Gastrocnemius medialis (tissue), 4 donors: ENCODE measurements around the gene RPAP2.
"Not testable (repeated sequence)": the region's sequence is repeated elsewhere in the genome, so short reads cannot be mapped to it uniquely, and the experiment has no call there.

Experiments
- POLR2A ChIP-seq, 2 donors: fragments of 450-650 bp; IDR thresholded peaks; one replicate each; pipeline ENCODE4 v1.6.1; 2017; ENCODE audit warnings: antibody characterized with exemption in 2 of 2, mild to moderate bottlenecking in 2 of 2, moderate library complexity in 2 of 2
- TF ChIP-seq, protein P1 (sequence below), 5 experiments: fragments of 450-650 bp in 3 of 5; fragments of 200-600 bp in 2 of 5; sonication (generic) in 2 of 5; IDR thresholded peaks in 4 of 5; conservative IDR thresholded peaks in 1 of 5; 1 replicate in 4 of 5; 2 replicates in 1 of 5; pipeline ENCODE4 v1.5.1; 2016 to 2019; ENCODE audit warnings: antibody characterized with exemption in 5 of 5, mild to moderate bottlenecking in 3 of 5, moderate library complexity in 3 of 5

DNA sequence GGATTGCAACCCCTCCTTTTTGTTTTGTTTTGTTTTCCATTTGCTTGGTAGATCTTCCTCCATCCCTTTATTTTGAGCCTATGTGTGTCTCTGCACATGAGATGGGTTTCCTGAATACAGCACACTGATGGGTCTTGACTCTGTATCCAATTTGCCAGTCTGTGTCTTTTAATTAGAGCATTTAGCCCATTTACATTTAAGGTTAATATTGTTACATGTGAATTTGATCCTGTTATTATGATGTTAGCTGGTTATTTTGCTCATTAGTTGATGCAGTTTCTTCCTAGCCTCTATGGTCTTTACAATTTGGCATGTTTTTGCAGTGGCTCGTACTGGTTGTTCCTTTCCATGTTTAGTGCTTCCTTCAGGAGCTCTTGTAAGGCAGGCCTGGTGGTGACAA, 135.7 kb downstream of the RPAP2 start:
- TF ChIP-seq POLR2A (IDR thresholded peaks at IDR 0.05), result not testable (repeated sequence)
- TF ChIP-seq, protein P1, sequence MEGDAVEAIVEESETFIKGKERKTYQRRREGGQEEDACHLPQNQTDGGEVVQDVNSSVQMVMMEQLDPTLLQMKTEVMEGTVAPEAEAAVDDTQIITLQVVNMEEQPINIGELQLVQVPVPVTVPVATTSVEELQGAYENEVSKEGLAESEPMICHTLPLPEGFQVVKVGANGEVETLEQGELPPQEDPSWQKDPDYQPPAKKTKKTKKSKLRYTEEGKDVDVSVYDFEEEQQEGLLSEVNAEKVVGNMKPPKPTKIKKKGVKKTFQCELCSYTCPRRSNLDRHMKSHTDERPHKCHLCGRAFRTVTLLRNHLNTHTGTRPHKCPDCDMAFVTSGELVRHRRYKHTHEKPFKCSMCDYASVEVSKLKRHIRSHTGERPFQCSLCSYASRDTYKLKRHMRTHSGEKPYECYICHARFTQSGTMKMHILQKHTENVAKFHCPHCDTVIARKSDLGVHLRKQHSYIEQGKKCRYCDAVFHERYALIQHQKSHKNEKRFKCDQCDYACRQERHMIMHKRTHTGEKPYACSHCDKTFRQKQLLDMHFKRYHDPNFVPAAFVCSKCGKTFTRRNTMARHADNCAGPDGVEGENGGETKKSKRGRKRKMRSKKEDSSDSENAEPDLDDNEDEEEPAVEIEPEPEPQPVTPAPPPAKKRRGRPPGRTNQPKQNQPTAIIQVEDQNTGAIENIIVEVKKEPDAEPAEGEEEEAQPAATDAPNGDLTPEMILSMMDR (IDR thresholded peaks at IDR 0.05 in 4 of 5, conservative IDR thresholded peaks at IDR 0.05 in 1 of 5), result not testable (repeated sequence)
